Measurements from ENCODE around the gene KCNMA1.

- TF ChIP-seq CTCF (IDR thresholded peaks at IDR 0.05) (no peak), POLR2A (IDR thresholded peaks at IDR 0.05) (no peak)
Observed at GRCh38 chr10:77661674-77662073, 24.1 kb upstream of the KCNMA1 start.
